ENCODE data around the gene PTAFR.
A peak's percentile ranks its signal among the peaks of the same experiment; 100 is the strongest.

PTAFR gene

GRCh38 chr1:28171246-28171645, 5.2 kb downstream of the PTAFR start:
- DNase-seq (ENCODE audit: extremely low spot score): peak; percentile 6
- TF ChIP-seq NFRKB (IDR thresholded peaks at IDR 0.05) (no peak), LEF1 (IDR thresholded peaks at IDR 0.05; ENCODE audit: borderline replicate concordance) (no peak), HDGF (IDR thresholded peaks at IDR 0.05; ENCODE audit: borderline replicate concordance) (no peak)
- POLR2A ChIA-PET: no interaction called here
- CTCF ChIA-PET: no interaction called here

GRCh38 chr1:28170001-28170596, 6.4 kb downstream of the PTAFR start:
- TF ChIP-seq PKNOX1 (IDR thresholded peaks at IDR 0.05): no peak
- TF ChIP-seq FOXA1 (IDR thresholded peaks at IDR 0.05): no peak
- TF ChIP-seq HDGF (IDR thresholded peaks at IDR 0.05; ENCODE audit: borderline replicate concordance): no peak
- TF ChIP-seq TARDBP (IDR thresholded peaks at IDR 0.05): no peak
- TF ChIP-seq ELF4 (IDR thresholded peaks at IDR 0.05): no peak
- no peak for TF ChIP-seq CTBP1 (IDR thresholded peaks at IDR 0.05; ENCODE audit: borderline replicate concordance)
- TF ChIP-seq SUZ12 (IDR thresholded peaks at IDR 0.05): no peak
- no peak for TF ChIP-seq L3MBTL2 (conservative IDR thresholded peaks at IDR 0.05)
- TF ChIP-seq NFRKB (IDR thresholded peaks at IDR 0.05): no peak
- ChIA-PET POLR2A (interaction anchor here (0.6 to 1.8 kb wide), 2 partner anchors 10 to 65 kb away, joined by 3 to 5 read pairs; no protein-coding TSS in a partner anchor), CTCF (interaction anchor here (0.6 kb wide), 1 partner anchor 18 kb away, joined by 3 read pairs; no protein-coding TSS in a partner anchor)
- no peak for DNase-seq (ENCODE audit: extremely low spot score)

GRCh38 chr1:28163496-28164161, 12.9 kb downstream of the PTAFR start:
- no peak for DNase-seq (ENCODE audit: extremely low spot score)
- ChIA-PET CTCF (no interaction called here), POLR2A (no interaction called here)
- TF ChIP-seq ZNF384 (IDR thresholded peaks at IDR 0.05) (no peak), PKNOX1 (IDR thresholded peaks at IDR 0.05) (no peak), FOXM1 (IDR thresholded peaks at IDR 0.05; ENCODE audit: borderline replicate concordance) (no peak), FOXK2 (IDR thresholded peaks at IDR 0.05) (no peak), BHLHE40 (IDR thresholded peaks at IDR 0.05; ENCODE audit: borderline replicate concordance) (no peak), NFRKB (IDR thresholded peaks at IDR 0.05) (no peak), FOXA1 (IDR thresholded peaks at IDR 0.05) (no peak), HDGF (IDR thresholded peaks at IDR 0.05; ENCODE audit: borderline replicate concordance) (no peak), ARNT (IDR thresholded peaks at IDR 0.05) (no peak), LEF1 (IDR thresholded peaks at IDR 0.05; ENCODE audit: borderline replicate concordance) (no peak)

- no peak for DNase-seq (ENCODE audit: extremely low spot score)
- TF ChIP-seq HDGF (IDR thresholded peaks at IDR 0.05; ENCODE audit: borderline replicate concordance) (no peak), NFRKB (IDR thresholded peaks at IDR 0.05) (no peak), ARNT (IDR thresholded peaks at IDR 0.05) (no peak), FOXK2 (IDR thresholded peaks at IDR 0.05) (no peak), TARDBP (IDR thresholded peaks at IDR 0.05) (no peak), PKNOX1 (IDR thresholded peaks at IDR 0.05) (no peak), BHLHE40 (IDR thresholded peaks at IDR 0.05; ENCODE audit: borderline replicate concordance) (no peak), CTBP1 (IDR thresholded peaks at IDR 0.05; ENCODE audit: borderline replicate concordance) (no peak), SUZ12 (IDR thresholded peaks at IDR 0.05) (no peak), ELF4 (IDR thresholded peaks at IDR 0.05) (no peak), L3MBTL2 (conservative IDR thresholded peaks at IDR 0.05) (no peak), SP1 (IDR thresholded peaks at IDR 0.05) (no peak), ZNF384 (IDR thresholded peaks at IDR 0.05) (no peak)
- CTCF ChIA-PET: no interaction called here
- POLR2A ChIA-PET: no interaction called here
These were observed 14.3 kb downstream of the PTAFR start for GRCh38 chr1:28162151-28162550.

GRCh38 chr1:28161751-28162150, 14.7 kb downstream of the PTAFR start:
- DNase-seq (ENCODE audit: extremely low spot score): no peak
- ChIA-PET CTCF (no interaction called here), POLR2A (no interaction called here)
- no peak for TF ChIP-seq ARNT (IDR thresholded peaks at IDR 0.05)

- POLR2A ChIA-PET: interaction anchor here (0.5 kb wide), 1 partner anchor 10 kb away, joined by 3 read pairs; no protein-coding TSS in a partner anchor
- no peak for DNase-seq (ENCODE audit: extremely low spot score)
- CTCF ChIA-PET: no interaction called here
- TF ChIP-seq SP1 (IDR thresholded peaks at IDR 0.05): no peak
- no peak for TF ChIP-seq NFRKB (IDR thresholded peaks at IDR 0.05)
- no peak for TF ChIP-seq FOXK2 (IDR thresholded peaks at IDR 0.05)
- TF ChIP-seq FOXA1 (IDR thresholded peaks at IDR 0.05): no peak
These were observed 15.7 kb downstream of the PTAFR start for GRCh38 chr1:28160782-28161266.

GRCh38 chr1:28159680-28160079, 16.8 kb downstream of the PTAFR start:
- ChIA-PET POLR2A (no interaction called here), CTCF (no interaction called here)
- TF ChIP-seq L3MBTL2 (conservative IDR thresholded peaks at IDR 0.05) (no peak), CTBP1 (IDR thresholded peaks at IDR 0.05; ENCODE audit: borderline replicate concordance) (no peak), NFRKB (IDR thresholded peaks at IDR 0.05) (no peak), SP1 (IDR thresholded peaks at IDR 0.05) (no peak)
- no peak for DNase-seq (ENCODE audit: extremely low spot score)
